GM12865 (cell line): ENCODE data around the gene NBEA.
"Not testable (repeated sequence)": the region's sequence is repeated elsewhere in the genome, so short reads cannot be mapped to it uniquely, and the experiment has no call there.

ENCODE experiments used
- DNase-seq: peaks from one replicate; pipeline ENCODE4 v3.0.0; 2010; ENCODE audit warnings: low read depth
- H3K4me3 ChIP-seq: 2 replicates; pipeline ENCODE4 v1.5.1; 2011; ENCODE audit warnings: mild to moderate bottlenecking, low read depth, low read length, control low read depth
- TF ChIP-seq, protein P1 (sequence below): IDR thresholded peaks from 2 replicates; pipeline ENCODE4 v1.5.1; 2011; ENCODE audit warnings: low read length, control low read depth, low read depth, inconsistent platforms; ENCODE audit not compliant: insufficient read depth; ENCODE audit errors: missing control alignments

The NBEA gene

DNA sequence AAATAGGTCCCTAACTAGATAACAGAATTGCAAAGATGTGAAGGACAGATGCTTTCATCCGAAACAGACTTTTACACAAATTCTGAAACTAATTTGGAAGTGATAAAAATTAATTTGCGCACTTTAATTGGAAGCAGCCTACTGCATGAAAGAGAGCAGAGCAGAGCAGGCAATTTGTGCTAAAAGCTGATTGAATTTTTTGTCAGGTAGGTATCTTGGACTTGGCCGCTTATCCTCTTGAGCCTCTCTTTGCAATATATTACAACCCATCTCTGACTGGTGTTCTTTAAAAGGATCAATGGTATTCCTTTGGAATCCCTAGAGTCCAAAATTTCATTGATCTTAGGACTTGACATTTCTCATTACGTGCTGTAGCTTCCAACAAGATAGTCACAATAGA is 717.7 kb downstream of the NBEA start:
- TF ChIP-seq, protein P1, sequence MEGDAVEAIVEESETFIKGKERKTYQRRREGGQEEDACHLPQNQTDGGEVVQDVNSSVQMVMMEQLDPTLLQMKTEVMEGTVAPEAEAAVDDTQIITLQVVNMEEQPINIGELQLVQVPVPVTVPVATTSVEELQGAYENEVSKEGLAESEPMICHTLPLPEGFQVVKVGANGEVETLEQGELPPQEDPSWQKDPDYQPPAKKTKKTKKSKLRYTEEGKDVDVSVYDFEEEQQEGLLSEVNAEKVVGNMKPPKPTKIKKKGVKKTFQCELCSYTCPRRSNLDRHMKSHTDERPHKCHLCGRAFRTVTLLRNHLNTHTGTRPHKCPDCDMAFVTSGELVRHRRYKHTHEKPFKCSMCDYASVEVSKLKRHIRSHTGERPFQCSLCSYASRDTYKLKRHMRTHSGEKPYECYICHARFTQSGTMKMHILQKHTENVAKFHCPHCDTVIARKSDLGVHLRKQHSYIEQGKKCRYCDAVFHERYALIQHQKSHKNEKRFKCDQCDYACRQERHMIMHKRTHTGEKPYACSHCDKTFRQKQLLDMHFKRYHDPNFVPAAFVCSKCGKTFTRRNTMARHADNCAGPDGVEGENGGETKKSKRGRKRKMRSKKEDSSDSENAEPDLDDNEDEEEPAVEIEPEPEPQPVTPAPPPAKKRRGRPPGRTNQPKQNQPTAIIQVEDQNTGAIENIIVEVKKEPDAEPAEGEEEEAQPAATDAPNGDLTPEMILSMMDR: no peak
- DNase-seq: no peak
- H3K4me3 ChIP-seq: no peak overlapping the region

DNA sequence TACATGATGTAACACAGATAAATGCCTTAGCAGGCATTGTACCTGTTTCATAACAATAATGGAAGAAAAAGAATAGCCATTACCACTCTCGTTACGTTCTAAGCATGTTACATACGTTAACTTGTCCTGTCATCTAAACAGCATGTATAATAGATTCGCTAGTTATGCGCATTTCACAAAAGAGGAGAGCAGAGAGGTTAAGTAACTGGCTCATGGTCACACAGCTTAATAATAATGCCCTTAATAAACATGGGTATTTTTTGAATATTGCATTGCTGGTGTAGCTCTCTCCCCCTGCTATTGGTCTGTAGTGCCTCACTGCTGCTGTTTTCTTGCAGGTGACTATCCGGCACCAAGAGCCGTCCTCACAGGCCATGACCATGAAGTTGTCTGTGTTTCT is 722.7 kb downstream of the NBEA start:
- DNase-seq: no peak
- TF ChIP-seq, protein P1: no peak

DNA sequence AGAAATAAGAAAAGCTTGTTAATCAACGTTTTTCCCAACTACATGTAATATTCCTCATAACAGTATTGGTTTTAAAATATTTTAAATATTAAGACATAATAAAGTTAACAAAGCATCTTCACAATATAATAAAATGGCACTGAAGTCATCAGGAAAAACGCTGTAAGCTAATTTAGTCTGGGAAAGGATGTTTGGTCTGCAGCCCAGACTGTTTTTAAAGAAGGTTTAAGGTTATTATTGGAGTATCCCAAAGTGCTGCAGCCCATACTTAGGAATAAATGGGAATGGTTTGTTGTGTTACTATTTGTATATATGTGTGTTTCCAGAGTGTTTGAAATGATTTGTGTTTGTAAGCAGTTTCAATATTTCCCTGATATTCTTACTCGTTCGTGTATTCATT is 727.3 kb downstream of the NBEA start:
- no peak overlapping the region for H3K4me3 ChIP-seq
- TF ChIP-seq, protein P1: no peak
- DNase-seq: no peak

More for the DNA sequence above, 722.7 kb downstream of the NBEA start:
- no peak overlapping the region for H3K4me3 ChIP-seq

DNA sequence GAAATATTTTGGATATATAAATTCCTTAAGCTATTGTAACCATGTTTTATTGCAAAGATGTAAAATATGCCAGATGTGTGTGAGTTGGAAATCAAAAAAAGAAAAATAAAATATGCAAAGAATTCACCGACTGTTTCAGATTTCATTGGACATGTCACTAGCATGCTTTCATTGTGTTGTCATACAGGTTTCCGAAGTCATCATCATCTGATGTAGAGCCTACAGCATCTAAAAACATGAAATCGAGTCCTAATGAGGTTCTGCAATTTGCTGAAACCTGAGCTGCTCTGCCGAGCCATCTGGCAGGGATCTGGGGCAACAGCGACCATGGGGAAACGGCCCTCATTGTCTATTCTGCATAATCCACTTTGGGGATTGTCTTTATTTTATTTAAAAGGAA is 730.5 kb downstream of the NBEA start:
- H3K4me3 ChIP-seq: no peak overlapping the region
- TF ChIP-seq, protein P1: no peak
- DNase-seq: no peak

DNA sequence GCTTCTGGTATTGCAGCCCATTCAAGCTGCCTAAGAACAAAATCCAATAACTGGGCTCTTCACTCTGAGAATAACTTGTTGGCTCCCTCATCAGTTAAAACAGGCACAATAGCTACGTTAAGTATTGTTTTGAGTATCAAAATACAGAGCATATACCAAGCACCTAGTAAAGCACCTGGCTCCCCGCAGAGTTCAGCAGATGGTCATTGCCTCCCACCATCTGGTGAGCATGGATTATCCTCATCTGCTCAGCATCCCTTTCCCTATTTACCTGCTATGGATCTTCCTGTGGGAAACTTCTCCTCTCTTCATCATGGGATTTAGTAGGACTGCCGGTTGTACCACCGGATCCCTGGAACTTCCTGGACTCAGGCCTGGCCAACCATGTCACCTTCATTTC is 733.6 kb downstream of the NBEA start:
- TF ChIP-seq, protein P1: no peak
- H3K4me3 ChIP-seq: no peak overlapping the region
- DNase-seq: no peak

DNA sequence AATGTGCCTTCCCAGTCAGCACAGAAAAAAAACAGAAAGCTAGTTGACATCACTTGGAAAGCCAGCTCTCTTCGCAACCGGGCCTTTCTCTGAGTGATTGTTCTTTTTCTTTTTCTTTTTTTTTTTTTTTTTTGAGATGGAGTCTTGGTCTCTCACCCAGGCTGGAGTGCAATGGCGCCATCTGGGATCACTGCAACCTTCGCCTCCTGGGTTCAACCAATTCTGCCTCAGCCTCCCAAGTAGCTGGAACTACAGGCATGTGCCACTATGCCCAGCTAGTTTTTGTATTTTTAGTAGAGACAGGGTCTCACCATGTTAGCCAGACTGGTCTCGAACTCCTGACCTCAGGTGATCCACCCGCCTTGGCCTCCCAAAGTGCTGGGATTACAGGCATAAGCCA is 735.8 kb downstream of the NBEA start:
- not testable (repeated sequence) for DNase-seq, H3K4me3 ChIP-seq

DNA sequence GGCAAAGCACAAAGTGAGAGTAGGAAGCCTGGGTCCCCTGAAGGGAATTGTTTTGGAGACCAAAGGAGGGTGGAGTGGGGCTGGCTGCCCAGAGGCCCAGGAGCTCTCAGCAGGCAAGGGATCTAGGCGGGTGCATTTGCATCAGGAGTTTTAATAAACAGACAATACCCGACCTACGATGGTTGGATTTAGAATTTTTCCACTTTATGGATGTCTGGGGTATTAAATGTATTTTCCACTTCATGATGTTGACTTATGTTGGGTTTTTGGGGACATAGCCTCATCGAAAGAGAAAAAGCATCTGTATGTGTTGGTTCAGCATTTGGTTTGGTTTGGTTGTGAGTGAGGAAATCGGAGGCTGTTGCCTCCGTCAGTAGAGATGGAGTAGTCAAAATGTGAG is 739.6 kb downstream of the NBEA start:
- TF ChIP-seq, protein P1: no peak
- no peak for DNase-seq
- H3K4me3 ChIP-seq: no peak overlapping the region

DNA sequence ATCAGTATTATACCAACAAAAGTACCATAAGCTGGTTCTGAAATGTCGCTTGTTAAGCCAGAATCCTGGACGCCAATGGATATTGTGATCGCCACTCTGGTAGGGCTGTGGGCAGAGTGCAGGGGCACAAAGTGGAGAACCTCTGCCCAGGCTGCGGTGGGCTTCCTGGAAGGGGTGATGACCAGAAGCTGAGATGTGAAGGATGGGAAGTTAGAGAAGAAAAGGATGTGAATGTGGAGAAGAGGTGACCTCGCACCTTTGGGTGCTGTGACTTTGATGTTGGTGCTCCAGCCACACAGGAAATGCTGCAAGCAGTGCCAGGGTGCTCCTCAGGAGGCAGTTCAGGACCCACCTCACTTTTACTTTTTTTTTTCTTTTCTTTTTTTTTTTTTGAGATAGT is 742.4 kb downstream of the NBEA start:
- TF ChIP-seq, protein P1: no peak
- DNase-seq: no peak
- no peak overlapping the region for H3K4me3 ChIP-seq
